Activated T-cell treated with anti-CD3 and anti-CD28 coated beads, Interleukin-2, amount 50 U/mL, for 4 hours (primary cell): ENCODE results near the gene CDC14A. TPM values are rescaled to one million over a fixed set of nuclear protein-coding genes. Genes with fewer than 3 reads are reported as not detected.
A peak's percentile ranks its signal among the peaks of the same experiment; 100 is the strongest.

Source experiments
- ATAC-seq, 2 donors: fragments of 200-7000 bp; cut with Tn5 transposase; one replicate each; pipeline ENCODE4 v1.10.0; 2021
- DNase-seq: peaks from one replicate; pipeline ENCODE4 v3.0.0-alpha.2; 2020
- H3K27me3 Mint-ChIP-seq: one replicate; pipeline ENCODE4 v1.8.0; 2021; ENCODE audit warnings: low read depth, mixed read lengths
- H3K36me3 Mint-ChIP-seq: one replicate; pipeline ENCODE4 v1.8.0; 2022; ENCODE audit warnings: mixed read lengths; ENCODE audit not compliant: insufficient read depth
- H3K4me1 Mint-ChIP-seq: one replicate; pipeline ENCODE4 v1.8.0; 2021; ENCODE audit warnings: low read depth, mixed read lengths
- H3K4me3 Mint-ChIP-seq: one replicate; pipeline ENCODE4 v1.8.0; 2021; ENCODE audit warnings: mild to moderate bottlenecking, moderate library complexity, mixed read lengths
- H3K9me3 Mint-ChIP-seq: one replicate; pipeline ENCODE4 v1.8.0; 2021; ENCODE audit warnings: mixed read lengths
- total RNA-seq, 3 donors: library from RNA; stranded (reverse); gene quantifications; one replicate each; pipeline ENCODE4 v1.2.1, GENCODE V29; 2021

CDC14A gene
- total RNA-seq, 3 donors from 2014 or later = 9.5 to 12.8 (median 12.5) TPM

- Mint-ChIP-seq H3K4me1 (peaks cover 27% of the 10 kb centered on the region), H3K36me3 (no peaks in the 10 kb centered on the region), H3K4me3 (no peak overlapping the region), H3K9me3 (no peaks in the 10 kb centered on the region), H3K27me3 (peaks cover 44% of the 10 kb centered on the region)
- ATAC-seq (no peak), DNase-seq (no peak)
Measured at GRCh38 chr1:100536031-100536430, 183.7 kb downstream of the CDC14A start.

- ATAC-seq (peak; percentile 69 to 74), DNase-seq (peak; percentile 15)
- Mint-ChIP-seq H3K27me3 (peaks cover 52% of the 10 kb centered on the region), H3K9me3 (no peaks in the 10 kb centered on the region), H3K4me1 (peaks cover 10% of the 10 kb centered on the region), H3K4me3 (peak overlapping the region; percentile 60), H3K36me3 (no peaks in the 10 kb centered on the region)
Measured at GRCh38 chr1:100538913-100539835, 186.9 kb downstream of the CDC14A start.

- ATAC-seq (peak; percentile 53 to 54), DNase-seq (no peak)
- Mint-ChIP-seq H3K4me1 (peaks cover 10% of the 10 kb centered on the region), H3K27me3 (peaks cover 48% of the 10 kb centered on the region), H3K4me3 (peak overlapping the region; percentile 71), H3K9me3 (no peaks in the 10 kb centered on the region), H3K36me3 (no peaks in the 10 kb centered on the region)
Measured at GRCh38 chr1:100539836-100540536, 187.7 kb downstream of the CDC14A start.

GRCh38 chr1:100542285-100542684, 190.0 kb downstream of the CDC14A start:
- Mint-ChIP-seq H3K9me3 (no peaks in the 10 kb centered on the region), H3K4me3 (no peak overlapping the region), H3K4me1 (peaks cover 10% of the 10 kb centered on the region), H3K36me3 (no peaks in the 10 kb centered on the region), H3K27me3 (peaks cover 33% of the 10 kb centered on the region)
- ATAC-seq = no peak
- no peak for DNase-seq

GRCh38 chr1:100543640-100544039, 191.3 kb downstream of the CDC14A start:
- Mint-ChIP-seq H3K27me3 (peaks cover 22% of the 10 kb centered on the region), H3K4me3 (no peak overlapping the region), H3K36me3 (no peaks in the 10 kb centered on the region), H3K4me1 (peaks cover 9% of the 10 kb centered on the region), H3K9me3 (no peaks in the 10 kb centered on the region)
- ATAC-seq (no peak), DNase-seq (no peak)

GRCh38 chr1:100544791-100545190, 192.5 kb downstream of the CDC14A start:
- ATAC-seq (no peak), DNase-seq (no peak)
- H3K4me1 Mint-ChIP-seq = peaks cover 5% of the 10 kb centered on the region
- H3K36me3 Mint-ChIP-seq = no peaks in the 10 kb centered on the region
- H3K4me3 Mint-ChIP-seq = no peak overlapping the region
- peaks cover 23% of the 10 kb centered on the region for H3K27me3 Mint-ChIP-seq
- H3K9me3 Mint-ChIP-seq = no peaks in the 10 kb centered on the region

GRCh38 chr1:100545855-100546254, 193.5 kb downstream of the CDC14A start:
- H3K36me3 Mint-ChIP-seq = no peaks in the 10 kb centered on the region
- DNase-seq = no peak
- peaks cover 14% of the 10 kb centered on the region for H3K27me3 Mint-ChIP-seq
- H3K9me3 Mint-ChIP-seq = no peaks in the 10 kb centered on the region
- H3K4me1 Mint-ChIP-seq = peaks cover 2% of the 10 kb centered on the region
- H3K4me3 Mint-ChIP-seq = no peak overlapping the region
- ATAC-seq = no peak

GRCh38 chr1:100552031-100552430, 199.7 kb downstream of the CDC14A start:
- Mint-ChIP-seq H3K9me3 (peaks cover 41% of the 10 kb centered on the region), H3K27me3 (peaks cover 5% of the 10 kb centered on the region), H3K4me3 (no peak overlapping the region), H3K4me1 (no peaks in the 10 kb centered on the region), H3K36me3 (peaks cover 6% of the 10 kb centered on the region)
- DNase-seq (no peak), ATAC-seq (no peak)

- Mint-ChIP-seq H3K4me3 (no peak overlapping the region), H3K9me3 (peaks cover 48% of the 10 kb centered on the region), H3K4me1 (no peaks in the 10 kb centered on the region), H3K36me3 (peaks cover 7% of the 10 kb centered on the region), H3K27me3 (peaks cover 7% of the 10 kb centered on the region)
- no peak for ATAC-seq
- no peak for DNase-seq
Measured at GRCh38 chr1:100552922-100553321, 200.6 kb downstream of the CDC14A start.

- ATAC-seq = no peak
- H3K27me3 Mint-ChIP-seq = peaks cover 4% of the 10 kb centered on the region
- no peak for DNase-seq
- H3K9me3 Mint-ChIP-seq = peaks cover 48% of the 10 kb centered on the region
- H3K4me1 Mint-ChIP-seq = no peaks in the 10 kb centered on the region
- H3K36me3 Mint-ChIP-seq = peaks cover 7% of the 10 kb centered on the region
- no peak overlapping the region for H3K4me3 Mint-ChIP-seq
Measured at GRCh38 chr1:100556181-100556580, 203.9 kb downstream of the CDC14A start.

- Mint-ChIP-seq H3K4me3 (no peak overlapping the region), H3K4me1 (no peaks in the 10 kb centered on the region), H3K27me3 (peaks cover 4% of the 10 kb centered on the region), H3K9me3 (peaks cover 47% of the 10 kb centered on the region), H3K36me3 (peaks cover 7% of the 10 kb centered on the region)
- no peak for ATAC-seq
- DNase-seq = no peak
Measured at GRCh38 chr1:100556925-100557605, 204.8 kb downstream of the CDC14A start.

GRCh38 chr1:100557606-100557953, 205.3 kb downstream of the CDC14A start:
- DNase-seq (no peak), ATAC-seq (no peak)
- Mint-ChIP-seq H3K4me1 (no peaks in the 10 kb centered on the region), H3K36me3 (peaks cover 7% of the 10 kb centered on the region), H3K9me3 (peaks cover 42% of the 10 kb centered on the region), H3K27me3 (peaks cover 4% of the 10 kb centered on the region), H3K4me3 (no peak overlapping the region)

- Mint-ChIP-seq H3K9me3 (peaks cover 5% of the 10 kb centered on the region), H3K36me3 (no peaks in the 10 kb centered on the region), H3K27me3 (peaks cover 23% of the 10 kb centered on the region), H3K4me1 (no peaks in the 10 kb centered on the region), H3K4me3 (no peak overlapping the region)
- no peak for DNase-seq
- ATAC-seq = no peak
Measured at GRCh38 chr1:100565533-100565932, 213.2 kb downstream of the CDC14A start.

GRCh38 chr1:100565937-100566699, 213.8 kb downstream of the CDC14A start:
- H3K36me3 Mint-ChIP-seq = no peaks in the 10 kb centered on the region
- peaks cover 24% of the 10 kb centered on the region for H3K27me3 Mint-ChIP-seq
- ATAC-seq = no peak
- H3K9me3 Mint-ChIP-seq = peaks cover 11% of the 10 kb centered on the region
- H3K4me1 Mint-ChIP-seq = no peaks in the 10 kb centered on the region
- DNase-seq = no peak
- no peak overlapping the region for H3K4me3 Mint-ChIP-seq
